HG03025 (cell line): Measurements from ENCODE around the gene GP2.

Experiments
- ATAC-seq: cut with Tn5 transposase; IDR thresholded peaks from one replicate; pipeline ENCODE4 v1.9.1; 2021; ENCODE audit warnings: mild to moderate bottlenecking, moderate library complexity; ENCODE audit not compliant: unreplicated experiment, low FRiP score

The GP2 gene

GRCh38 chr16:20308266-20308665, 19.0 kb downstream of the GP2 start:
- no peak for ATAC-seq

- ATAC-seq: no peak
These were observed 19.5 kb downstream of the GP2 start for GRCh38 chr16:20307791-20308190.

- no peak for ATAC-seq
These were observed 20.1 kb downstream of the GP2 start for GRCh38 chr16:20307240-20307671.

DNA sequence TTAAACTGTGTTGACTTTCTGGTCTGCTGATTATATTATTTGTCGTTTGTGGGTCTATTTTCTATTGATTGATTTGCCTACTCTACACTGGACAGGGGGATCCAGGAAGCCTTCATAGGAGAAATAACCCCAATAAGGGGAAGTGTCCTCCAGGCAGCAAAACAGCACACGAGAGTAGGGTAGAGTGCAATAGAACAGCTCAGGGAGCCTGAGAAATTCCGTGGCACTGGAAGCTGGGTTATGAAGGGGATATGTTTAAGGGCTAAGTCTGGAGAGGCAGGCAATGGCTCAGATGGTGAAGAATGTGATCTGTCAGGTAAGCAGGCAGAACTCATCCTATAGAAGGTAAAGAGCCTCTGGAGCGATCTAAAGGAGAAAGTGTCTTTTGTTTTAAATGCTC, 20.9 kb downstream of the GP2 start:
- no peak for ATAC-seq

- ATAC-seq: no peak
These were observed 24.3 kb downstream of the GP2 start for GRCh38 chr16:20303012-20303411.

DNA sequence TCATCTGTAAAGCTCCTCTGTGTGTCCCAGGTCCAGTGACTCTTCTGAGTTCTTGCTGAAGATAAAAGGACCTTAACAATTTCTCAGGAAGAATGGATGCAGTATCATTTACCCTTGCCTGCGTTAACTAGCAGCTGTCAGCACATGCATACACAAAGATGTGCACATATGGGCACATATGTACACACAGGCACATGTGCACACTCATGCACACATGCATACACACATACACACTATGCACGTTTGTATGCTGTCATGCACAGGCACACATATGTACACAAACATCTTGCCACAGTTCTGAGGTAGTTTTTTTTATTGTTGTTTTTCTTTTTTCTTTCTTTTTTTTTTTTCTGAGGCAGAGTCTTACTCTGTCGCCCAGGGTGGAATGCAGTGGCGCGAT, 24.9 kb downstream of the GP2 start:
- ATAC-seq: no peak

- no peak for ATAC-seq
These were observed 25.5 kb downstream of the GP2 start for GRCh38 chr16:20301840-20302239.

- no peak for ATAC-seq
These were observed 26.8 kb downstream of the GP2 start for GRCh38 chr16:20300312-20301097.

- no peak for ATAC-seq
These were observed 28.9 kb downstream of the GP2 start for GRCh38 chr16:20298452-20298851.

- no peak for ATAC-seq
These were observed 35.8 kb downstream of the GP2 start for GRCh38 chr16:20291208-20292206.

GRCh38 chr16:20289571-20289970, 37.7 kb downstream of the GP2 start:
- no peak for ATAC-seq

GRCh38 chr16:20285993-20286499, 41.3 kb downstream of the GP2 start:
- no peak for ATAC-seq

DNA sequence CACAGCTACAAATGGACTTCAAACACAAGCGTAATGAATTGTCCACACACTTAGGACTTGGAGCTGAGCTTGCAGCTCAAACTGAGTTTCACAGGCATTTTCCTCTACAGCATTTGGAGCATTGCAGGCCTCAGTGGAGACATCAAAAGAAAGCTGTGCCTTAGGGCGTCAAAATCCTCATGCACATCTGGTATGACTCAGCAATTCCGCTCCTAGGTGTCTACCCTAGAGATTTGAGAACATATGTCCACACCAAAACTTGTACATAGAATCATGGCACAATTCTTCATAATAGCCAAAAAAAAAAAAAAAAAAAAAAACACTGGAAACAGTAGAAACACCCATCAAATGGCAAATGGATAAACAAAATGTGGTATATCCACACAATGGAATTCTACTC, 47.1 kb downstream of the GP2 start:
- ATAC-seq: no peak

DNA sequence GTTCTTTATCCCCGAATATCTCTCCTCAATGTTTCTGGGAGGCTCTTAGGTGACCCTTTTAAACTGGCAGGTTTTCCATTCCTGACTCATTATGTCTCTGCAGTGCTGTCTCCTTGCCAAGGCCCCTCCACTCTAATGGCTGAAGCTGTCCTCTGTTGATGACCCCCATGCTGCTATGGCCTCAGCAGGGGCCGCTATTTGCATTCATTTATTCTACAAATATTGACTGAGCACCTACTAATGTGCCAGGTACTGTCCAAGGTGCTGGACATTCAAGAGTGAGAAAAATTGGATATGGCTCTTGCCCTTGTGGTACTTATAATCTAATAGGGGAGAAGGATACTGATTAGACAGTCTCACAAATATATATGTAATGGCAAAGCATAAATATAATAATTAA, 55.4 kb downstream of the GP2 start:
- no peak for ATAC-seq

- no peak for ATAC-seq
These were observed 58.9 kb downstream of the GP2 start for GRCh38 chr16:20268409-20268808.

GRCh38 chr16:20265019-20265418, 62.3 kb downstream of the GP2 start:
- ATAC-seq: no peak

DNA sequence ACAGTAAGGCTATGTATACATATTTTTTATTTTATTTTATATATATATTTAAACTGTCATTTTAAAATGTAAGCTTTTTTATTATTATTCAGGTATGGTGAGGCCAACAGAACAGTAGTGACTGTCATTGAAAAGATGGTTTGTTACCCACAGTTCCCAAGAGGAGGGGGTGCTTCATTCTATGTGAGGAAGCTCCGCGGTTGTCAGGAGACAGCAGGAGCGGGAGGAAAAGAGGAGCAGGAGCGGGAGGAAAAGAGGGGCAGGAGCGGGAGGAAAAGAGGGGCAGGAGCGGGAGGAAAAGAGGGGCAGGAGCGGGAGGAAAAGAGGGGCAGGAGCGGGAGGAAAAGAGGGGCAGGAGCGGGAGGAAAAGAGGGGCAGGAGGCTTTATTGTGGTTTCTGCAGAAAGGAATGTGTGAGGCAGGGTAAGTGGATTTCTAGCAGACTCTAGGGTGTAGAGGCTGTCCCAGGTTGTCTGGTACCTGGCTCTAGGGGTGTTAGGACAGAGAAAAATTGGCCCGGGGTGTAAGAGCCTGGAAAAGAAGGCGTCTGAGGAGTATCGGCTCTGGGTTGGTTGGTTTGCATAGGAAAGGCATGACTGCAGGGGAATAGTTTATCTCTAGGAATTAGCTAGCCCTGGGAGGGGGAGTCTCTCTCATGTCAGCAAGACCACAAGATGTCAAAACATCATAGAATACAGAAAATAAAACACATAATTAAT, 64.0 kb downstream of the GP2 start:
- ATAC-seq: no peak

DNA sequence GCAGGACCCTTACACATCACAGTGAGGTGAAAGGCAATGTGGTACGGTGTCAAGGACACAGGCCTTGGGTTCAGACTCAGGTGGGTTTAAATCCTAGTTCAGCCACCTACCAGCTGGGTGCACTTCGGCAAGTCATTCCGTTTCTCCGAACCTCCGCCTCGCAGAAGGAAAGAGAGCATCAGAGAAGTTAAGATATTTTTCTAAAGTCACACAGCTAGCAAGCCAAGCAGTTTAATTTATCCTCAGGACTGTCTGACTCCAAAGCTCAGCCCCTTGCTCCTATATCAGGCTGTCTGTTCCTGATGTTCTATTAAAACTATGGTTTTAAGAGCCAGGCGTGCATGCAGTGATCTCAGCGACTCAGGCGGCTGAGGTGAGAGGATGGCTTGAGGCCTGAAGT, 65.1 kb downstream of the GP2 start:
- no peak for ATAC-seq

- ATAC-seq: no peak
These were observed 66.9 kb downstream of the GP2 start for GRCh38 chr16:20260215-20261009.
